ENCODE measurements around the gene ABHD6. TPM values are rescaled to one million over a fixed set of nuclear protein-coding genes. Genes with fewer than 3 reads are reported as not detected.

ABHD6 gene
- polyA plus RNA-seq, 3 donors = 11.7 to 13.2 (median 12.7) TPM

- no peak for DNase-seq
These were observed 103.1 kb downstream of the ABHD6 start for GRCh38 chr3:58340594-58341244.

DNA sequence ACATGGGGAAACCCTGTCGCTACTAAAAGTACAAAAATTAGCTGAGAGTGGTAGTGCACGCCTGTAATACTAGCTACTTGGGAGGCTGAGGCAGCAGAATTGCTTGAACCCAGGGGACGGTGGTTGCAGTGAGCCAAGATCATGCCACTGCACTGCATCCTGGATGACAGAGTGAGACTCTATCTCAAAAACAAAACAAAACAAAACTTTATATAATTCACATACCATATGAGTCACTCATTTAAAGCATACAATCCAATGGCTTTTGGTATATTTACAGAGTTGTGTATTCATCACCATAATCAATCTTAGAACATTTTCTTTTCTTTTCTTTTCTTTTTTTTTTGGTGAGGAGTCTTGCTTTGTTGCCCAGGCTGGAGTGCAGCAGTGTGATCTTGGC lies 103.8 kb downstream of the ABHD6 start:
- no peak for DNase-seq

DNA sequence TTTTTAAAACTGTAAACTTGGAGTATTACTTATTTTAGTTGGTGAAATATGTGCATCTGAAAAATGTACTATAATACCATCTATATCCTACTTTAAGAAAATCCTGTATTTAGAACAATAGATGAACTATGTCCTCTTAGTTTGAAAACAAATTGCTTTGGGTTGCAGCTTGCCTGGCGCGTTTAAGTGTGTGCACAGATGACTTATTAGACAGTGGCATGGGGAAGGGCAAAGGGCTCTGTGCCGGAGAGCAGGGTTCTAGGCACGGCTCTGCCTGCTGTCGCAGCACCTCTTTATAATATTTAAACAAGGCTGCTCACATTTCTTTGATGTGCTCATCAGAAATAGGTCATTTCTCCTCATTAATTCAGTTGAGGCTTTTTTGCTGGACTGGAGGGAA lies 105.1 kb downstream of the ABHD6 start:
- DNase-seq = no peak

Other genes with a start within 250 kb of the ABHD6 start
- 100 to 1,000 TPM; 174 to 181 (median 181) TPM for gene FLNB, start 229.4 kb upstream of the ABHD6 start, polyA plus RNA-seq (ENCODE audit: insufficient read length in 3 of 3)
- 10 to 100 TPM in 1 of 3 donors, 1 to 10 TPM in 2; 2.7 to 10.4 (median 5.8) TPM for gene DNASE1L3, start 26.8 kb upstream of the ABHD6 start, polyA plus RNA-seq (ENCODE audit: insufficient read length in 3 of 3)
- gene RPP14, start 68.5 kb downstream of the ABHD6 start, polyA plus RNA-seq (ENCODE audit: insufficient read length in 3 of 3) = 10 to 100 TPM; 17.0 to 23.4 (median 21.2) TPM
- 10 to 100 TPM; 11.7 to 12.4 (median 12.2) TPM for gene HTD2, start 68.7 kb downstream of the ABHD6 start, polyA plus RNA-seq (ENCODE audit: insufficient read length in 3 of 3)
- gene PXK, start 95.1 kb downstream of the ABHD6 start, polyA plus RNA-seq (ENCODE audit: insufficient read length in 3 of 3) = 10 to 100 TPM; 21.8 to 37.2 (median 32.9) TPM
- gene PDHB, start 196.0 kb downstream of the ABHD6 start, polyA plus RNA-seq (ENCODE audit: insufficient read length in 3 of 3) = 100 to 1,000 TPM; 102 to 124 (median 104) TPM

Data from renal pelvis (tissue), 4 donors.